Kidney (tissue), 14 donors: Measurements from ENCODE around the gene SYTL5. TPM values are rescaled to one million over a fixed set of nuclear protein-coding genes. Genes with fewer than 3 reads are reported as not detected.
A peak's percentile ranks its signal among the peaks of the same experiment; 100 is the strongest.

Experiments used
- DNase-seq, 5 donors: peaks; one replicate each; pipeline ENCODE4 v3.0.0-alpha.2; 2013 to 2020
- FAIRE-seq: peaks from 2 replicates; lab custom pipeline; 2012; peaks lifted over from hg19 to GRCh38; lab: Jason Lieb, UNC
- H3K27ac ChIP-seq, 2 donors: one replicate each; pipeline ENCODE4 v1.7.0; 2013; ENCODE audit warnings: low read depth in 2 of 2, low read length in 2 of 2, inconsistent platforms in 1 of 2
- H3K27me3 ChIP-seq: one replicate; pipeline ENCODE4 v1.7.1; 2013; ENCODE audit warnings: low read length, inconsistent platforms; ENCODE audit not compliant: control insufficient read depth, insufficient read depth
- H3K36me3 ChIP-seq, 3 donors: one replicate each; pipeline versions ENCODE4 v1.7.0 to v1.7.1; 2013; ENCODE audit warnings: low read length in 3 of 3, control low read depth in 1 of 3, inconsistent platforms in 1 of 3; ENCODE audit not compliant: insufficient read depth in 3 of 3, control insufficient read depth in 2 of 3
- H3K4me1 ChIP-seq, 3 donors: one replicate each; pipeline versions ENCODE4 v1.7.0 to v1.7.1; 2013; ENCODE audit warnings: low read length in 3 of 3, inconsistent platforms in 1 of 3, low read depth in 1 of 3; ENCODE audit not compliant: control insufficient read depth in 2 of 3, insufficient read depth in 2 of 3
- H3K4me3 ChIP-seq, 3 donors: one replicate each; pipeline versions ENCODE4 v1.7.0 to v1.8.1; 2013; ENCODE audit warnings: low read length in 3 of 3, control low read depth in 1 of 3, inconsistent platforms in 1 of 3
- H3K9ac ChIP-seq, 3 donors: one replicate each; pipeline versions ENCODE4 v1.7.0 to v1.7.1; 2013; ENCODE audit warnings: low read length in 3 of 3, control low read depth in 1 of 3, inconsistent platforms in 1 of 3
- H3K9me3 ChIP-seq, 3 donors: one replicate each; pipeline versions ENCODE4 v1.7.0 to v1.7.1; 2013; ENCODE audit warnings: low read length in 3 of 3, control low read depth in 1 of 3, inconsistent platforms in 1 of 3; ENCODE audit not compliant: control insufficient read depth in 2 of 3, insufficient read depth in 1 of 3
- intact Hi-C: fragments of 100-400 bp; cut with DNase I; formaldehyde crosslinking; loops from one replicate; pipeline ENCODE4 v1.11.1; 2022
- polyA plus RNA-seq: library from polyadenylated mRNA; stranded (reverse); fragments of 350-450 nt; fragmentation: Illumina TruSeq; extraction: RNeasy Lipid Tissue Mini Kit (QIAGEN cat#74804); gene quantifications from one replicate; pipeline ENCODE4 v1.2.3, GENCODE V29; 2014; ENCODE audit warnings: low read depth, low replicate concordance; ENCODE audit not compliant: insufficient read depth
- total RNA-seq: library from RNA; stranded (reverse); fragmentation: NEBNext Ultra II Directional; extraction: Animal tissue kit (Norgen Biotek cat#: 25700); gene quantifications from one replicate; pipeline ENCODE4 v1.2.1, GENCODE V29; 2021
- TF ChIP-seq, protein P1 (sequence below): IDR thresholded peaks from 3 replicates; pipeline ENCODE4 v1.5.1; 2012; ENCODE audit warnings: mild to moderate bottlenecking, moderate library complexity, borderline replicate concordance; ENCODE audit not compliant: insufficient read depth; ENCODE audit errors: extremely low read depth
- donor health status: control.
- donor health status: control.
- donor health status: control.
- donor health status: control.
- donor health status: control.
- donor health status: DM: yes; HTN: yes; CAD: no.
- donor health status: Normal renal cell carcinoma (clear cell type).

The SYTL5 gene
- total and polyA plus RNA-seq, 2 donors from 2014 or later: 0.65 to 0.69 TPM

GRCh38 chrX:38018766-38019425, 12.5 kb downstream of the SYTL5 start:
- TF ChIP-seq, protein P1, sequence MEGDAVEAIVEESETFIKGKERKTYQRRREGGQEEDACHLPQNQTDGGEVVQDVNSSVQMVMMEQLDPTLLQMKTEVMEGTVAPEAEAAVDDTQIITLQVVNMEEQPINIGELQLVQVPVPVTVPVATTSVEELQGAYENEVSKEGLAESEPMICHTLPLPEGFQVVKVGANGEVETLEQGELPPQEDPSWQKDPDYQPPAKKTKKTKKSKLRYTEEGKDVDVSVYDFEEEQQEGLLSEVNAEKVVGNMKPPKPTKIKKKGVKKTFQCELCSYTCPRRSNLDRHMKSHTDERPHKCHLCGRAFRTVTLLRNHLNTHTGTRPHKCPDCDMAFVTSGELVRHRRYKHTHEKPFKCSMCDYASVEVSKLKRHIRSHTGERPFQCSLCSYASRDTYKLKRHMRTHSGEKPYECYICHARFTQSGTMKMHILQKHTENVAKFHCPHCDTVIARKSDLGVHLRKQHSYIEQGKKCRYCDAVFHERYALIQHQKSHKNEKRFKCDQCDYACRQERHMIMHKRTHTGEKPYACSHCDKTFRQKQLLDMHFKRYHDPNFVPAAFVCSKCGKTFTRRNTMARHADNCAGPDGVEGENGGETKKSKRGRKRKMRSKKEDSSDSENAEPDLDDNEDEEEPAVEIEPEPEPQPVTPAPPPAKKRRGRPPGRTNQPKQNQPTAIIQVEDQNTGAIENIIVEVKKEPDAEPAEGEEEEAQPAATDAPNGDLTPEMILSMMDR: no peak
- Histone ChIP-seq H3K27ac (no peak overlapping the region), H3K27me3 (no peaks in the 10 kb centered on the region), H3K9ac (no peak overlapping the region), H3K4me1 (no peaks in the 10 kb centered on the region), H3K36me3 (no peaks in the 10 kb centered on the region), H3K9me3 (no peaks in the 10 kb centered on the region), H3K4me3 (peak overlapping the region in 1 of 3 donors; percentile 22)
- intact Hi-C loops: no loop called here
- peak in 4 of 5 donors; percentile 18 to 64 (median 47) for DNase-seq
- FAIRE-seq: peak; percentile 63

DNA sequence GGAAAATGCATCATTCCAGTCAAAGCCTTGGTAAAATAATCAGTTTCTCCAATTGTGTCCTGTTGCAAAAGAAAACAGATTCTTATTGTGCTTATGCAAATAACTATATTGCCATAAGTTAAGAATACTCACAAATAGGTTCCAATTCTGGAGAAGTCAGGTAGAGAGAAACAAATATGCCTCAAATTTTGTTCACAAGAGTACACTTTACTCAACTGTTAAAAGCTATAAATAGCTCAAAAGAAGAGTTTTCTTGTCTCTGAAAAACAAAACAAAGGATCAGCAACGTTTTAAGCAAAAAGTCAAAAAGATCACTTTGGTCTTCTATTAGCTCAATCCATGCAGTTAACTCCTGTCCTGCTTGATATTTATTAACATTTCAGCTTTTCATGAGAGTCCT, 21.9 kb downstream of the SYTL5 start:
- H3K9ac ChIP-seq: no peak overlapping the region
- H3K27me3 ChIP-seq: no peaks in the 10 kb centered on the region
- no peaks in the 10 kb centered on the region for H3K9me3 ChIP-seq
- FAIRE-seq: no peak
- H3K36me3 ChIP-seq: no peaks in the 10 kb centered on the region
- no peaks in the 10 kb centered on the region for H3K4me1 ChIP-seq
- H3K4me3 ChIP-seq: no peak overlapping the region
- DNase-seq: no peak
- TF ChIP-seq, protein P1: no peak
- no peak overlapping the region for H3K27ac ChIP-seq
- intact Hi-C loops: no loop called here

DNA sequence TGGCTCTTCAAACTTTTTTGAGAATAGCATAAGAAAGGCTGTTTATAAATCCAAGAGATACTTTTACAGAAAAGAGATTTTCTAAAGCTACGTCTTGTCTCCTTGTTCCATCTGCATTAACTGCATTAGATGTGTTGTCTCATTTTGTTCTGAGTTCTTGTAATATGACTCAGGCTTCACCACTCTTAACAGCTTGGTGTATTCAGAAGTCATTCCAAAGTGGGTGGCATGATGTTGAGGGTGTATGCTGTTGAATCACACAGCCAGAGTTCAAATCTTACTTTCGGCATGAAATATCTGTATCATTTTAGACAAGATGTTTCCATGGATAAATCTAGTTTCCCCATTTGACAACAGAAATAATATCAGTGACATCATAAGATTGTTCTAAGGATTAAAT, 30.1 kb downstream of the SYTL5 start:
- Histone ChIP-seq H3K27me3 (no peaks in the 10 kb centered on the region), H3K9me3 (no peaks in the 10 kb centered on the region), H3K9ac (no peak overlapping the region), H3K36me3 (no peaks in the 10 kb centered on the region), H3K4me3 (no peak overlapping the region), H3K27ac (no peak overlapping the region), H3K4me1 (no peaks in the 10 kb centered on the region)
- intact Hi-C loops: no loop called here
- TF ChIP-seq, protein P1: no peak
- DNase-seq: no peak
- FAIRE-seq: no peak
